Right atrium auricular region (tissue), 2 donors: Measurements from ENCODE around the gene HINFP. TPM values are rescaled to one million over a fixed set of nuclear protein-coding genes. Genes with fewer than 3 reads are reported as not detected.

Experiments
- DNase-seq: peaks from one replicate; pipeline ENCODE4 v3.0.0-alpha.2; 2019; ENCODE audit warnings: low spot score
- H3K27ac ChIP-seq, 2 donors: fragments of 200-600 bp; sonication (generic); 1 replicate in 1 of 2; 2 replicates in 1 of 2; pipeline ENCODE4 v1.5.1; 2016 to 2019
- H3K27me3 ChIP-seq, 2 donors: fragments of 200-600 bp; sonication (generic); one replicate each; pipeline versions ENCODE4 v1.5.1 to v1.6.0; 2017 to 2019
- H3K36me3 ChIP-seq: fragments of 200-600 bp; sonication (generic); one replicate; pipeline ENCODE4 v1.5.1; 2016
- H3K4me1 ChIP-seq, 2 donors: fragments of 200-600 bp; sonication (generic); one replicate each; pipeline versions ENCODE4 v1.5.1 to v1.6.0; 2017 to 2019
- H3K4me3 ChIP-seq, 2 donors: fragments of 200-600 bp; sonication (generic); 1 replicate in 1 of 2; 2 replicates in 1 of 2; pipeline ENCODE4 v1.5.1; 2017 to 2019; ENCODE audit warnings: mild to moderate bottlenecking in 1 of 2, moderate library complexity in 1 of 2
- H3K9me3 ChIP-seq, 2 donors: fragments of 200-600 bp; sonication (generic); one replicate each; pipeline ENCODE4 v1.5.1; 2019
- CTCF ChIP-seq, 2 donors: fragments of 200-600 bp; sonication (generic); IDR thresholded peaks; one replicate each; pipeline ENCODE4 v1.5.1; 2019; ENCODE audit warnings: antibody characterized with exemption in 2 of 2
- total RNA-seq, 2 donors: library from RNA; depleted of rRNA; stranded (reverse); fragments of >200 nt; gene quantifications; one replicate each; pipeline ENCODE4 v1.1.0, GENCODE V29; 2016

Gene HINFP
- total RNA-seq, 2 donors from 2014 or later, result 11.2 to 18.1 TPM

DNA sequence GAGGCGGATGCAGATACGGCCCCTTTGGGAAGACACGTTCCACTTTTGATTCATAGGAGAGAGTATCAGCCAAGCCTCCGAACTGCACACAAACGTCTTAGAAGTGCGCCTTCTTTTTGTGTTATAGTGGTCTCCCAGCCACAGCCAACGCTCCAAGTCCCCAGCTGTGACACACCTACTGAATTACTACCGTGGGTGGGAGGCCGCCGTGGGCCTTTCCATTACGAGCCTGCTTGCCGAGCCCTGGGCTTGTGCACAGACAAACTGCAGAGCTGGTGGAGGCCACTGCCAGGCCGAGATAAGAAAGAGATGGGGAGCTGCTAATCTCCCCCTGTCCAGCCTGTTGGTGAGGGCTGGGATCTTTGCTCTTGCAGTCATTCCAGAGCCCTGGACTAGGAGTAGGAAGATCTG lies 35.9 kb upstream of the HINFP start:
- no peak for TF ChIP-seq CTCF (IDR thresholded peaks at IDR 0.05)
- Histone ChIP-seq H3K36me3 (peaks cover 18% of the 10 kb centered on the region), H3K4me3 (peak overlapping the region; percentile 74 to 90), H3K27ac (peak overlapping the region; percentile 90 to 95), H3K9me3 (no peaks in the 10 kb centered on the region), H3K27me3 (no peaks in the 10 kb centered on the region), H3K4me1 (peaks cover 0 to 18% of the 10 kb centered on the region in 2 donors)
- no peak for DNase-seq

- Histone ChIP-seq H3K27ac (no peak overlapping the region), H3K9me3 (no peaks in the 10 kb centered on the region), H3K4me1 (peaks cover 0 to 18% of the 10 kb centered on the region in 2 donors), H3K27me3 (no peaks in the 10 kb centered on the region), H3K36me3 (peaks cover 3% of the 10 kb centered on the region), H3K4me3 (no peak overlapping the region)
- no peak for TF ChIP-seq CTCF (IDR thresholded peaks at IDR 0.05)
- no peak for DNase-seq
Observed at GRCh38 chr11:119087123-119087522, 34.3 kb upstream of the HINFP start.

DNA sequence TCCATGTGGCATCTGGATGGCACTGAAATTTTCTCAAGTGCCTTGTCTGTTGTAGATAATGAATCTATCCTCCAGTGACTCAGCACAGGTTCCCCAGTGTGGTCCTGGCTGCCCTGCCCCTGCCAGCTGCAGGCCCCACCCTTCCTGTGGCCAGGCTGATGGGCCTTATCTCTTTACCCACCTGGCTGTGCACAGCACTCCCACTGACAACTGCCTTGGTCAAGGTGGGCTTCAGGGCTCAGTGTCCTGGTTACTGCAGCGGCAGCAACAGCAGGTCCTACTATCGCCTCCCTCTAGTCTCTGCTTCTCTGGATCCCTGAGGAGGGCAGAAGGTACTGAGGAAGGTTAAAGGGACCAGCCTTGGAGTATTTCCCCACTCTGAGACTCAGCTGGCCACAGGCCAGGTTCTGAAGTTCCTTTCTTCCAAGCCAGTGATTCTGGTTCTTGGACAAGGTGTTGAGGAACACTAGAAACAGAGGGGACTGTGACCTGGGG lies 33.6 kb upstream of the HINFP start:
- H3K27me3 ChIP-seq, result no peaks in the 10 kb centered on the region

GRCh38 chr11:119088406-119088805 lies 33.0 kb upstream of the HINFP start:
- peaks cover 0 to 28% of the 10 kb centered on the region in 2 donors for H3K4me1 ChIP-seq
- H3K27me3 ChIP-seq, result no peaks in the 10 kb centered on the region
- peaks cover 6% of the 10 kb centered on the region for H3K36me3 ChIP-seq
- no peak for DNase-seq
- TF ChIP-seq CTCF (IDR thresholded peaks at IDR 0.05), result no peak
- no peak overlapping the region for H3K27ac ChIP-seq
- no peaks in the 10 kb centered on the region for H3K9me3 ChIP-seq
- H3K4me3 ChIP-seq, result no peak overlapping the region

More for the DNA sequence above, 33.6 kb upstream of the HINFP start:
- no peak for DNase-seq
- Histone ChIP-seq H3K4me1 (peaks cover 0 to 22% of the 10 kb centered on the region in 2 donors), H3K9me3 (no peaks in the 10 kb centered on the region), H3K36me3 (peaks cover 6% of the 10 kb centered on the region), H3K27ac (no peak overlapping the region), H3K4me3 (no peak overlapping the region)
- TF ChIP-seq CTCF (IDR thresholded peaks at IDR 0.05), result no peak

- DNase-seq, result no peak
- H3K4me1 ChIP-seq, result peaks cover 0 to 34% of the 10 kb centered on the region in 2 donors
Observed at GRCh38 chr11:119089319-119089718, 32.1 kb upstream of the HINFP start.

More at GRCh38 chr11:119089319-119089718, 32.1 kb upstream of the HINFP start:
- Histone ChIP-seq H3K27me3 (no peaks in the 10 kb centered on the region), H3K36me3 (peaks cover 6% of the 10 kb centered on the region), H3K9me3 (no peaks in the 10 kb centered on the region), H3K27ac (no peak overlapping the region), H3K4me3 (no peak overlapping the region)
- no peak for TF ChIP-seq CTCF (IDR thresholded peaks at IDR 0.05)
